Smooth muscle cell (in vitro differentiated cells): ENCODE measurements around the gene SPAG16. TPM values are rescaled to one million over a fixed set of nuclear protein-coding genes. Genes with fewer than 3 reads are reported as not detected.
A peak's percentile ranks its signal among the peaks of the same experiment; 100 is the strongest.

Experiments used
- DNase-seq: peaks from one replicate; lab custom pipeline; 2025; ENCODE audit not compliant: unreplicated experiment; lab: John Stamatoyannopoulos, UW
- H2AFZ ChIP-seq: fragments of 200-600 bp; sonication (generic); 2 replicates; pipeline ENCODE4 v1.6.0; 2016; ENCODE audit warnings: antibody characterized with exemption, low read depth, mild to moderate bottlenecking
- H3F3A ChIP-seq: fragments of 200-600 bp; sonication (generic); 2 replicates; pipeline ENCODE4 v1.6.0; 2017; ENCODE audit warnings: antibody characterized with exemption, low read depth
- H3K27ac ChIP-seq: fragments of 200-600 bp; sonication (generic); 2 replicates; pipeline ENCODE4 v1.5.1; 2016; ENCODE audit warnings: low read depth, mild to moderate bottlenecking
- H3K27me3 ChIP-seq: fragments of 200-600 bp; sonication (generic); 2 replicates; pipeline ENCODE4 v1.6.1; 2016; ENCODE audit warnings: low read depth, mild to moderate bottlenecking
- H3K36me3 ChIP-seq: fragments of 200-600 bp; sonication (generic); 2 replicates; pipeline ENCODE4 v1.5.1; 2016; ENCODE audit warnings: low read depth
- H3K4me1 ChIP-seq: fragments of 200-600 bp; sonication (generic); 2 replicates; pipeline ENCODE4 v1.5.1; 2016; ENCODE audit warnings: low read depth
- H3K4me2 ChIP-seq: fragments of 200-600 bp; sonication (generic); 2 replicates; pipeline ENCODE4 v1.6.0; 2016; ENCODE audit warnings: mild to moderate bottlenecking
- H3K4me3 ChIP-seq: fragments of 200-600 bp; sonication (generic); 2 replicates; pipeline ENCODE4 v1.5.1; 2016; ENCODE audit warnings: mild to moderate bottlenecking
- H3K79me2 ChIP-seq: fragments of 200-600 bp; sonication (generic); 2 replicates; pipeline ENCODE4 v1.6.0; 2016; ENCODE audit warnings: low read depth, mild to moderate bottlenecking
- H3K9ac ChIP-seq: fragments of 200-600 bp; sonication (generic); 2 replicates; pipeline ENCODE4 v1.6.0; 2016; ENCODE audit warnings: low read depth
- H3K9me3 ChIP-seq: fragments of 200-600 bp; sonication (generic); replicated peaks from 2 replicates; pipeline ENCODE4 v1.5.1; 2016; ENCODE audit warnings: low read depth
- H4K20me1 ChIP-seq: fragments of 200-600 bp; sonication (generic); 2 replicates; pipeline ENCODE4 v1.6.0; 2016; ENCODE audit warnings: low read depth
- CTCF ChIP-seq: fragments of 200-600 bp; sonication (generic); IDR thresholded peaks from 2 replicates; pipeline ENCODE4 v1.5.1; 2017; ENCODE audit warnings: borderline replicate concordance, mild to moderate bottlenecking, antibody characterized with exemption; ENCODE audit not compliant: insufficient read depth, poor library complexity, severe bottlenecking
- WGBS: methylation state at CpG from one replicate; pipeline ENCODE4 v1.1.7; 2016; ENCODE audit warnings: low lambda C conversion rate; 5-methylcytosine and 5-hydroxymethylcytosine counted together
- polyA plus RNA-seq: library from polyadenylated mRNA; unstranded; fragments of >200 nt; fragmentation: Nextera tagmentation; extraction: Ambion mirVana; gene quantifications from 2 replicates; pipeline ENCODE4 v1.2.1, GENCODE V29; 2016
- total RNA-seq: library from RNA; depleted of rRNA; stranded (reverse); fragments of >200 nt; gene quantifications from 2 replicates; pipeline ENCODE4 v1.2.3, GENCODE V29; 2014

SPAG16 gene
- total and polyA plus RNA-seq, 2 experiments from 2014 or later: 32.1 to 40.6 TPM

DNA sequence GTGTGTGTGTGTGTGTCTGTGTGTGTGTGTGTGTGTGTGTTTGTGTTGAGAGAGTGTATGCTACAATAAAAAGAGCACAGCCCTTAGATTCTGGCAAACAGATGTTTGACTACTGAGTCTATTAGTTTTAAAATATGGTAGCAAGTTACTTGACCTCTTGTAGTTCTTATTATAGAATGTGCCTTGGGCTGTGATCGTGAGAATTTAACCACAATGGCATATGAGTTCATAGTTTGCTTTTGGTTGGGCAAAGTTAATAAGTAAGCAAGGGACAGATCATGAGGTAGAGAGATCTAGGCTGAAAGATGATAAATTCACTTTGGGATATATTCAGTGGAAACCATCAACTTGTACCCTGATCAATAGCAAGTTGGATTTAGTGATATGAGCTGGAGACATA lies 792.3 kb downstream of the SPAG16 start:
- Histone ChIP-seq H3K9me3 (no peaks in the 10 kb centered on the region), H3K79me2 (no peaks in the 10 kb centered on the region), H3K36me3 (no peaks in the 10 kb centered on the region), H3K27ac (no peak overlapping the region), H3K4me2 (no peak overlapping the region), H3K27me3 (no peaks in the 10 kb centered on the region), H3K9ac (no peak overlapping the region), H2AFZ (no peak overlapping the region), H3K4me3 (no peak overlapping the region), H3F3A (no peaks in the 10 kb centered on the region), H4K20me1 (no peaks in the 10 kb centered on the region), H3K4me1 (no peaks in the 10 kb centered on the region)
- no peak for TF ChIP-seq CTCF
- DNase-seq: no peak
- 89% methylated on average over 1 of the region's 1 CpG for WGBS

GRCh38 chr2:214077727-214078126 lies 793.5 kb downstream of the SPAG16 start:
- Histone ChIP-seq H3K79me2 (no peaks in the 10 kb centered on the region), H3K9me3 (no peaks in the 10 kb centered on the region), H3K9ac (no peak overlapping the region), H3K4me1 (no peaks in the 10 kb centered on the region), H3K27ac (no peak overlapping the region), H3F3A (no peaks in the 10 kb centered on the region), H2AFZ (no peak overlapping the region), H3K4me2 (no peak overlapping the region), H3K27me3 (no peaks in the 10 kb centered on the region), H4K20me1 (no peaks in the 10 kb centered on the region), H3K36me3 (no peaks in the 10 kb centered on the region), H3K4me3 (no peak overlapping the region)
- WGBS: 73% methylated on average over 1 of the region's 1 CpG
- no peak for DNase-seq
- TF ChIP-seq CTCF: no peak

DNA sequence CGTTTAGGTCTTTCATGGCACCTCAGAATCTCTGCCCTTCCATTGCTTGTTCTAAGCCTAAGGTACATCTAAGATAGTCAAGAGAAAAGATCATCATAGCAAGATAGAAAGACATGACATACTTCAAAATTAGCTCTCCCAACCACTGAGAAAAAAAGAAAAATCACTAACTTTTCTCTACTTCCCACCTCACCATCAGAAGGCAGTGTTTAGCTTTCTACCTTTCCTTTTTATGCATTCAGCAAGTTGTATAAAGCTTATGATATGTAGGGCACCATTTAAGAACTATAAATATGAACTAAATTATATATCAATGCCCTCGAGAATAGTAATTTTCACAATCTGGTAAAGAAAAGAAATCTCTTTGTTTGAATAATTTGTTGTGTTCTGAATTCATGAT lies 794.8 kb downstream of the SPAG16 start:
- 83% methylated on average over 2 of the region's 2 CpGs for WGBS
- Histone ChIP-seq H3K27me3 (no peaks in the 10 kb centered on the region), H3F3A (no peaks in the 10 kb centered on the region), H3K4me1 (no peaks in the 10 kb centered on the region), H3K9me3 (no peaks in the 10 kb centered on the region), H2AFZ (peak overlapping the region; percentile 16), H3K27ac (no peak overlapping the region), H3K36me3 (no peaks in the 10 kb centered on the region), H3K9ac (no peak overlapping the region), H3K4me3 (no peak overlapping the region), H3K4me2 (no peak overlapping the region), H3K79me2 (no peaks in the 10 kb centered on the region), H4K20me1 (no peaks in the 10 kb centered on the region)
- no peak for DNase-seq
- TF ChIP-seq CTCF: no peak

DNA sequence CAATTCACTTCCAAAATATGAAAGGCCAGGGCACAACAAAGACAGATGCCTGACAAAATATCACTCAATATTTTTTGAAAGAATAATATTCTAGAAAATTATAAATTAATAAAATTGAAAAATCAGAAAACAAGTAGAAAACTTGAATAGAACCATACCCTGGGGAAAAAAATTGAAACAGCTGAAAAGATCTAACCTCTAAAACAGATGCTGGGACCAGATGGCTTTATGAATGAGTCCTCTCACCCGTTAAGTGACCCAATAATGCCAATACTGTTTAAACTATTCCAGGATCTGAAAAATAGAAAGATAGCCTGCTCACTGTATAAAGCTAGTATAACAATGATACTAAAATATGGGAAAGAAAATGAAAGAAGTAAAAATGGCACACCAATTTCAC lies 804.3 kb downstream of the SPAG16 start:
- H3K27me3 ChIP-seq: no peaks in the 10 kb centered on the region

More for the DNA sequence above, 804.3 kb downstream of the SPAG16 start:
- H2AFZ ChIP-seq: no peak overlapping the region
- DNase-seq: no peak
- H3K4me2 ChIP-seq: no peak overlapping the region
- H3K4me3 ChIP-seq: no peak overlapping the region
- H3K36me3 ChIP-seq: no peaks in the 10 kb centered on the region
- no peak for TF ChIP-seq CTCF
- H3F3A ChIP-seq: no peaks in the 10 kb centered on the region
- H3K9me3 ChIP-seq: no peaks in the 10 kb centered on the region
- no peaks in the 10 kb centered on the region for H4K20me1 ChIP-seq
- H3K27ac ChIP-seq: no peak overlapping the region
- 93% methylated on average over 1 of the region's 1 CpG for WGBS
- H3K79me2 ChIP-seq: no peaks in the 10 kb centered on the region
- no peaks in the 10 kb centered on the region for H3K4me1 ChIP-seq
- H3K9ac ChIP-seq: no peak overlapping the region
